ENCODE data around the gene NDUFB4.
A peak's percentile ranks its signal among the peaks of the same experiment; 100 is the strongest.
"Not testable (repeated sequence)": the region's sequence is repeated elsewhere in the genome, so short reads cannot be mapped to it uniquely, and the experiment has no call there.

The NDUFB4 gene

DNA sequence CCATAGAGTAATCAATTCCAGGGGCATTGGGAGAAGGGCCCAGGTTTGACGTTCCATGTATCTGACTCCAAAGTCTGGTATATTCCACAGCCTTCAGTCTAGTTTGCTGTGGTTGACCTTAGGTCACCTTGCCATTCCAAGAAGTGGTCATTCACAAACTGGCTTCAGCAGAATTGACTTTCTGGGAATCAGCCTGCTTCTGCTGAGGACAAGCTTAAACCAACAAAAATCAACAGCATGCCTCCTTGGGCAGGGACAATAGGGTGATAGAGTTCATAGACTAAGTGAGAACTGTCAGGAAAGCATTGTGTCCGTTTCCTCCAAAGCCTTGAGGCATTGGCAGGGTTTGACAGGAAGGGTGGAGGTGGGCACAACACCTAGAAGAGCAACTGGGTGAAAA lies 24.1 kb upstream of the NDUFB4 start:
- DNase-seq = no peak

DNA sequence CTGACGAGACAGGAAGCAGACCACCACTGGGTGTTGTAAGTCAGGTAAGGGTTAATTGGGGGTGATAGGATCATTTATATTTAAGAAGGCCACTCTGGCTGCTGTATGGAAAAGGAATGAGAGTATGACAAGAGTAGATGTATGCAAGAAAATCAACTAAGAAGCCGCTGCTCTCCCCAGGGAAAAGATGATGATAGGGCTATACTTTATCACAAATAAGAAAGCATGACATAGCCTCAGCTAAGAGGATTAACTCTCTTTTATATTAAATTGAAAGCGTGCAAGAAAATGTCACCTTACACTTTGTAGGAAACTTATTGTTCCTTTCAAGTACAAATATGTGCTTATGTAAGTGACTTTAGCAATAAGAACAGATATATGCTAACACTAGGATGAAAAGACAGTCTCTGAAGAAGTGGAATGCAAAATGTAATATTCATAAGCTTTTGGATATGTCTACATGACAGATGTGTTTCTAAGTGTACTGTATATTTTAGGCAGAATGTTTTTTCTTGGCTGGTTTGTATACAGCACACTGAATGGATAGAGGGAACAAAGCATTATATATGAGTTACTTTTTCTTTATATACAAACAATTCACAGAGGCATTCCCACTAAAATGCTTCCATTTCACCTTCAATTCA lies 8.7 kb upstream of the NDUFB4 start:
- DNase-seq = no peak

DNA sequence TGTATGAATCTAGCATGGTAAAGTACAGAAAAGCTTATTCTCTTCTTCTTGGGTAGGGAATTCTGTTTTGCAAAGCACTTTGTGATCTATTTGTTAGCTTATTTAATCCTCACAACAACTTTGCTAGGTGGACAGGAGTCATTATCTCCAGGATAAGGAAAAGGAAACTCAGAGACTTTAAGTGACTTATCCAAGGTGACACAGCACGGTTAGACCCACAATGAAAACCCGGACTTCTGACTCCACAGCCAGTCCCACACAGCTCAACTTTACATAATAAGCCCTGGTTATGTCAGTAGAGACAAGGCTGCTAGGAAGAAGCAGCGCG lies 384 bp upstream of the NDUFB4 start:
- no peak for DNase-seq

DNA sequence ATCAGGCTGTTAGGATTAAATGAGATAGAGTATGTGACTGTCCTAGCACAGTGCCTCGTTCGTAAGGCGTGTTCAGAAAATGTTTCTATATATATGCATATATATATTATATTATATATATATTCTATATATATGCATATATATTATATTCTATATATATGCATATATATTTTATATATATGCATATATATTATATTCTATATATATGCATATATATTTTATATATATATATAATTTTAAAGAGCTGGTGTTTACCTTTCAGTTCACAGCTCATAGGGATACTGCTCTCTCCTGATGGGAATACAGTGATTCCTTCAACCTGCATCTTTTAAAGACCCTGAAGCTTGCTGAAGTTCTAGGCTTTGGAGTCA lies 702 bp downstream of the NDUFB4 start:
- DNase-seq = no peak

DNA sequence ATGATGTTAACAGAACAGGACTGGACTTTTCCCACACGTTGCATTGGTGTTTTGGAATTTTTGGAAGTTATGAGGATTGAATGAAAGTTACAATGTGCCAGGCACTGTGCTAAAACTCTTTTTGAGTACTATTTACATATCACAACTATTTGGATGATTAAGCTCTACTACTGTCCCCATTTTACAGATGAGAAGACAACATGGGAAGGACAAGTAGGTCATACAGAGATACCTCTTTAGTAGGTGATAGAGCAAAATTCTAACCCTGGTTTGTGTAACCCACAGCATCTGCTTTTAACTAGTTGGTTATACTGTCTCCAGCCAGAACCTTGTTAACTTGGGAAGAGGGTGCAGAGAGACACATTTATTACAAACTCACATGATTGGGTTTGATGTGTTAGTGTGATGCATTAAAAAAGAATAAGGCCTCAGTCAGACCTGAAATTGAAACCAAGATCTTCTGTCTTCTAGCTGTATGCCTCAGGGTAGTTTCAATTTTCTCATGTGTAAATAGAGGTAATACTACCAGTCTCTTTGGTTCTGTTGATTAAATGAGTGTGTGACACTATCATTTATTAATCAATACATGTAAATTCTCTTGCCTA lies 1.4 kb downstream of the NDUFB4 start:
- no peak for DNase-seq

DNA sequence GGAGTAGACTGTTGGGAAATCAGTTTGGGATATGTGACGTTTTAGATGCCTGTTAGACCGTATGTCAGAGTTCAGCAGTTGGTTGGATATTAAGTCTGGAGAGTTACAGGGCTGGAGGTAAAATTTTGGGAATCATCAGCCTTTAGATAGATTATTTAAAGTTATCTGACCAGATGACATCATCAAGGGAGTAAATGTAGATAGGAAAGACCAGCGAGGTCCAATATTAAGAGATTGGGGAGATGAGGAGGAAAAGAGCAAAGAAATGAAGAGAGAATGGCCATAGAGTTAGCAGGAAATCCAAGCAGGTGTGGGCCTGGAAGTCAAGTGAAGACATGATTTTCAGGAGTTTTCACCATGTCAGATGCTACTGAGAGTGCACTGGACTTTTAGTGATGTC lies 3.1 kb downstream of the NDUFB4 start:
- DNase-seq = no peak

DNA sequence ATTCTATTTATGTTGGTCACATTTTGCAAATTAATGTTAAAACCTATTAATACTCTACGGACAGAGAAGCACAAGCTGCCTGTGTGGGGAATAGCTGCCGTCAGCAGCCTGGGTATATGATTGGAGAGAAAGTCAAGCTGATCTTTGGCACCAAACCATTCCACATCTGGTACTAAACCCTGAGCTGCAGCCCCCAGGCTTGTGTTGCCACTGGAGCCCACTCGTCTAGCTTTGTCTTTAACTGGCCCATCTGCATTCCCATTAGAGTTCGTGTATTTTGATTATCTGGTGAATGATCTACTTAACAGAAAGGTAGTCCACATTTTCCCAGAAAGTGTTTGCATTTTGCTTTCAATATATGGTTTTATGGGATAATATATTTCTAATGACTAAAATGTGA lies 5.4 kb downstream of the NDUFB4 start:
- DNase-seq = no peak

DNA sequence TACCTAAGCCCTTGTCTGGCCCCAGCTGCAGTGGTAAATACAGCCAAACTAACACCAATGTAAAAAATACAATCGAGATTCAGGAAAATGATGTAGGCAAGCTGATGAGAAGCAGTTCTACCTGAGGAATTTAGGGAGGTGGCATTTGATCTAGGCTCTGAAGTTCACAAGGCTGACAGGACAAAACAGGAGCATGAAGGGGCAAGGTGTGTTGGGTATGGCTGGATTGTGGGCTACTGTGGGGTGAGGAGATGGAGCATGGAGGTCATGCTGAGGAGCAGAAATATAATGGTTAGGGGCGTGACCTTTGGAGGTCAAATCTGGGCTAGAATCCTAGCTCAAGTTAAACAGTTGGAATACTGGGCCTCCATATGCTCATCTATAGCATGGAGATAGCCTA lies 6.5 kb downstream of the NDUFB4 start:
- DNase-seq = no peak

DNA sequence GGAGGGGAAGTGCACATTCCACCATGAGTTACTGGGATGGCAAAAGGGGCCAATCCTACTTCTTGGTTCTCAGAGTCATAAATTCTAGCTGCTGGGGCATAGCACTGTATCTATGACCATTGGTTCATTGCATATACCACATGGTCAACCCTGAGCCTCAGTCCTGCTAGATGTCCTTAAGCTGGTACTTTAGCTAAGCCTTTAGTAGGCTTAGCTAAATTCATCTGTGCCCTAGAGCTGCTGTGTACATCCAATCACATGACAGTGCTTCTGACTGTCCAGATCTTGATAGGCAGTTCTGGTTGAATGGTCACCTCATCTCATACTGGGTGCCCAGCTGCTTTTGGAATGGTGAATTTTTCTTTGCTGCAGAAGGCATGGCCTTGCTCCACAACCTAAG lies 8.2 kb downstream of the NDUFB4 start:
- DNase-seq = no peak

DNA sequence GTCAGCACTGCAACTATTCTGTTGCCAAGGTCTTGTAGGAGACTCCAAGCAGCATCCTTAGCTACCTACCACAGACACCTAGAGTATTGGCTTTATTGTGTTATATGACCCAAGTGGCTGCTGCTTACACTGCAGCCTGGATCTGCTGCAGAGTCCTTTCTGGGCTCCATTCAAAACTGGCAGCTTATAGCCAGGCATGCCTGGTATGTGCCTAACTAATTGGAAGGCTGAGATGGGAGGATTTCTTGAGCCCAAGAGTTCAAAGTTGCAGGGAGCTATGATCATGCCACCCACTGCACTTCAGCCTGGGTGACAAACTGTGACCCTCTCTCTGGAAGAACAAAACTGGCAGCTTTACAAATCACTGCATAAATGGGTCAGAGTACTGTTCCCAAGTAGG lies 8.6 kb downstream of the NDUFB4 start:
- no peak for DNase-seq

DNA sequence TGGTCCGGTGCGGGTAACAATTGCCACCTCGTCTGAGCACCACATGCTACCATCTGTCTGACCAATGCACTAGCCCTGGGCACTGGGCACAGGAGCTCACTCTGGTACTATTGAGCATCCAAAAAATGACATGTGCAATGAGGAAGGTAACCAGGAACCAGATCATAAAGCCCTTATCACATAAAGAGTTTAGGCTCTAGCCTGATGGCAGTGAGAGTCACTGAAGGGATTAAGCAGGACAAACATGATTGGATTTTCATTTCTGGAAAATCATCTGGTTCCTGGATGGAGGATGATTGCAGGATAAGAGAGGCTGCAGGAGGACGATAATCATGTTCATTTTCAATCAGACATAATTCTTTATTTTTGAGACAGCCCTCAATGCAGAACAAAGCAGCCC lies 12.4 kb downstream of the NDUFB4 start:
- no peak for DNase-seq

DNA sequence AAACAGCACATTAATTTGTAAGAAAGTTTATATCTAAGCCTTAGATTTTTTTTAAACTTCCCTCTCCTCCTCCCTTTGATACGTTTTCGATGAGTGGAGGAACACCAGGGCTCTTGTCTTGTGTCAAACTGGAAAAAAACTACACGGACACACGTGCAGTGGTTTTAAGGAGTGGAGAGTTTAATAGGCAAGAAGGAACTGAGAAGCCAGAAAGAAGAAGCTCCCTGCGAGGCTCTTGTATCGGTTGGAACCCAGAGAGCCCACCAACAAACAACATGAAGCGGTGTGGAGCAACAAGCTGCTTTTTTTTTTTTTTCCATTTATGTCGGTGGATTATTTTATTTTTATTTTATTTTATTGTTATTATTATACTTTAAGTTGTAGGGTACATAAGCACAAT lies 18.6 kb downstream of the NDUFB4 start:
- no peak for DNase-seq

DNA sequence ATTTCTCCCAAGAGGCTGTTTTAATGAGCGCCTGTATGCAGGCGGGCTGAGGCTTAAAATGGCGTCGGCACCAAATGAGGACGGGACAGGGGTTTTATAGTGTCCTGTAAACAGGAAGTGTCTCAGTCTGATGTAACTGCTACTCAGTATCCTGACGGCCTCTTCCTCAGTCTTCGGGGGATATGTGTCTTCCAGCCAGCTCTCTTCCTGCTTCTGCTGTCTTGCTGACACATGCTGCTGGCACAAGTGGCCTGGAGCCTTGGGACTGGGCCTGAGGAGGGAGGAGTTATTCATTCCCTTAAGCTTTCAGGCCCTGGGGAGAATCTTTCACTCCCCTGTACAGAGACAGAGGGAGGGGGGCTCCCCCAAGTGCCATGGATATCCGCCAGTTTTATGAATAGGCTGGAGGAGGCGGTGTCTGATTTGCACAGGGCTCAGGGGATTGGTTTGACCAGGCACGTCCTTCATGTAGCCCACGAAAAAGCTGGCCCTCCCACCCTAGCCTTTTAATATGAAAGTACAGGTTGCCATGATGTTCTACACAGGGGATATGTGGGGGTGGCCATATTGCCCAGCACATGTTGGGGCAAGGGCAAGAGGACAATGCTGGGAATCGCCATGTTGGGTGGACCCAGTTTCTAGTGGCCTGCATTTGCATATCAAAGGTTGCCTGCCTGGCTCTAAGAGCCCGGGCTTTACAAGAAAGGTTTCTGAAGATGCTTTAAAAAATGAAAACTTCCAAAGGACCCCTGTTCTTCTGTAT lies 19.9 kb downstream of the NDUFB4 start:
- no peak for DNase-seq

DNA sequence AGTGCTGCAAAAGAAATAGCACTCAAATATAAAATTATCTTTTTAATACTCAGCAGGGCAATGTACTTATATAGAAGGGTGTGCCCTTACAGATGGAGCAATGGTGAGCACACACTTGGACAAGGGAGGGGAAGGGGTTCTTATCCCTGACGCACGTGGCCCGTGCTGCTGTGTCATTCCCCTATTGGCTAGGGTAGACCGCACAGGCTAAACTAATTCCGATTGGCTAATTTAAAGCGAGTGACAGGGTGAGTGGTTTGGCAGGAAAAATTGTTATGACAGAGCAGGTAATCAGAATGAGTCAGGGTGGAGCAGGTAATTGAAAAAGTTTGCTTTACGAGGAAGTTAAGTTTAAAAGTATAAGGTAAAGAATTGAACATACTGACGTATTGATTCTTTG lies 20.6 kb downstream of the NDUFB4 start:
- not testable (repeated sequence) for DNase-seq

DNA sequence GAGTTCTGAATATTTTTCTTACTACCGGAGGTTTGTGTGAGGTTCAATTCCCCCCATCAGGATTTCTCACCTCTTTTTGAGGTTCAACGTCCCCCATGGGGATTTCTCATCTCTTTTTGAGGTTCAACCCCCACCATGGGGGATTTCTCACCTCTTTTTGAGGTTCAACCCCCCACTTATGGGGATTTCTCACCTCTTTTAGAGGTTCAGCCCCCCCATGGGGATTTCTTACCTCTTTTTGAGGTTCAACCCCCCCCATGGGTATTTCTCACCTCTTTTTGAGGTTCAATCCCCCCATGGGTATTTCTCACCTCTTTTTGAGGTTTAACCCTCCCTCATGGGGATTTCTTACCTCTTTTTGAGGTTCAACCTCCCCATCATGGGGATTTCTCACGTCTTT lies 26.3 kb downstream of the NDUFB4 start:
- DNase-seq = no peak

DNA sequence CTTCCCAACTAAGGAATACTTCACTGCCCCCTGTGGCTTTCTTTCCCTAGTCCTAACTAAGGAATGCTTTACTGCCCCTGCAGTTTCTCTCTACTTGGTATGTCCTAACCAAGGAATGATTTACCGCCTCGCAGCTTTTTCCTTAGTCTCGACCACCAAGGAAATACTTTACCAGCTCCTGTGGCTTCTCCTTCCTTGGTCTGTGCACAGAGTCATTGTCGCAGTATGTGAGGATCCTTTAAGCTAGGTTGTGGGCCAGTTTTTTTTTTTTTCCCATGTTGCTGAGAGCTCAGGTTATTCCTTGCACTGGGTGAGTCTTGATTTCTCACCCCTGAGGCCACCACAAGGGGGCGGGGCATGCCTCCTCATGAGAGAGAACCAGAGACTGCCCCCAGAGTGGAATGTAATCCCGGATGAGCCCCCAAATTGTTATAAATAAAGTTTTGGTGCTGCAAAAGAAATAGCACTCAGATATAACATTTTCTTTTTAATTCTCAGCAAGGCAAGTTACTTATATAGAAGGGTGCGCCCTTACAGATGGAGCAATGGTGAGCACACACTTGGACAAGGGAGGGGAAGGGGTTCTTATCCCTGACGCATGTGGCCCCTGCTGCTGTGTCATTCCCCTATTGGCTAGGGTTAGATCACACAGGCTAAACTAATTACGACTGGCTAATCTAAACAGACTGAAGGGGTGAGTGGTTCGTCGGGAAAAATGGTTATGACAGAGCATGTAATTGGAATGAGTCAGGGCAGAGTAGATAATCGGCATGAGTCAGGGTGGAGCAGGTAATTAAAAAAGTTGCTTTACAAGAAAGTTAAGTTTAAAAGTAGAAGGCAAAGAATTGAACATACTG lies 27.0 kb downstream of the NDUFB4 start:
- peak in 1 of 2 experiments; percentile 8 for DNase-seq

DNA sequence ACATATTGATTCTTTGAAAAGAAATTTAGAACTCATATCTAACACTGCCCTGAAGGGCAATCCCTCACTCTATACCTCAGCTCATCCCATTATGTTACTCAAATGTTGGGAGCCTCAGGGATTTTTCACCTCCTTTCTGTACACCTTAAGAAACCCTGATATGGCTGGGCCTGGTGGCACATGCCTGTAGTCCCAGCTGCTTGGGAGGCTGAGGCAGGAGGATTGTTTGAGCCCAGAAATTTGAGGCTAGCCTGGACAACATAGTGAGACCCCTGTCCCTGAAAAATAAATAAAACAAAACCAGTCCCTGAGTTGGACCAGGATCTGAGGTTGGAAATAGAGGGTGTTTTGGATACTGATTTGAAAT lies 27.6 kb downstream of the NDUFB4 start:
- no peak for DNase-seq

DNA sequence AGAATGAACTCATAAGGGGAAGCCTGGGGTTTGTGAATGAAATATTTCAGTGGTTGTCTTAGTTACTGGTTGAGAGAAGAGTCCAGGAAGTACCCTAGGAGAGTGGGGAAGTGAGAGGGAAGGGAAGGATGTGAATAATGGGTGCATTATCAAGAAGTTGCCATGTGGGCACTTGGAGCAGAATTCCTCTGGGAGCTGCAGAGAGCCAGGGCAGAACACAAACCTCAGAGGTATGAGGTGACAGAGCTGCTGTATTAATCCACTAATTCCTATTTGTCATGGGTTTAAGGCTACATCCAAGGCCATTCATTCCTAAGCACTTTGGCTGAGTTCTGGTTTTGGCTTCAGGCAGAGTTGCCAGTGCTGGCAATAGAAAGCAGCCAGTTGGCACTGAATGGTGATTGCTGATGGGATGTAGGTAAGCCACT lies 29.0 kb downstream of the NDUFB4 start:
- DNase-seq = no peak

DNA sequence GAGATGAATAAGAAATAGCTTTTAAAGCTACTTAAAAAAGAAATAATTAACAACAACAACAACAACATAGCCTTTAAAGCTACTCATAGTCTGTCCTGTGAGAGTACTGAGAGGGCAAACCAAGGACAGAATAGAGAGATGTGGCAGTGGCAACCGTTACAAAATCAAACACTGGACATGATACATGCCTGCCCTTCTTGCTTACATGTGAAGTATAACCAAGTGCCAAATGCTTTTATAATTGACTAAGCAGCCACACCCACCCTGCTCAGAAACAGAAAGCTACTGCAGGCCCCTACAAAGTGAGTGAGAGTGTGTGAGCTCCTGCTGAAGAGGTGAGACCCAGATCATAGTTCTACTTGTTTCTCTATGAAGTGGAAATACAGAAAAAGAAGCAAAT lies 38.4 kb downstream of the NDUFB4 start:
- no peak for DNase-seq

DNA sequence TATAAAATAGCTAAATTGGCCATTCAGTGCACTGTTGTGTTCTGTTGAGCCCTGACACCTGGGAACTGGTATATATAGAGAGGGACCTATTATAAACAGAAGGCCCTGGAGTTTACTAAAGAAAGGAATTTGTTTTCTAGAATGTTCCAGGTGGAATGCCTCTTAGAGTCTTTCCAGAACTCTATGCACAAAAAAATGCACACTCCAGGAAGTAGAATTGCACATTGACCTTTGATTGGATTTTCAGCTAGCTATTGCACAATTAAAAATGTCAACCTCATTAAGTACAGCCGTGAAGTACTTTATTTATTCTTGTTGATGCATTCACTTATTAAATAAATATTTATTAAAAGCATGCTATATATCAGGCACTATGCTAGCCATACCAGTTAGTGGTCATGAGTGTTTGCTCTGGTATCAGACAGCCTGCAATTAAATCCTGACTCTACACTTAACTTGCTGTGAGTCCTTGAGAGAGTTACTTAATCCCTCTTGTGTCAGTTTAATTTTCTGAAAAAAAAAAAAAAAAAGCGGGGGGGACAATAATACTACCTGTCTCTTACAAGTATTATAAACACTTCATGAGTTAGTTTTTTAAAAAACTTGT lies 40.8 kb downstream of the NDUFB4 start:
- DNase-seq = no peak

DNA sequence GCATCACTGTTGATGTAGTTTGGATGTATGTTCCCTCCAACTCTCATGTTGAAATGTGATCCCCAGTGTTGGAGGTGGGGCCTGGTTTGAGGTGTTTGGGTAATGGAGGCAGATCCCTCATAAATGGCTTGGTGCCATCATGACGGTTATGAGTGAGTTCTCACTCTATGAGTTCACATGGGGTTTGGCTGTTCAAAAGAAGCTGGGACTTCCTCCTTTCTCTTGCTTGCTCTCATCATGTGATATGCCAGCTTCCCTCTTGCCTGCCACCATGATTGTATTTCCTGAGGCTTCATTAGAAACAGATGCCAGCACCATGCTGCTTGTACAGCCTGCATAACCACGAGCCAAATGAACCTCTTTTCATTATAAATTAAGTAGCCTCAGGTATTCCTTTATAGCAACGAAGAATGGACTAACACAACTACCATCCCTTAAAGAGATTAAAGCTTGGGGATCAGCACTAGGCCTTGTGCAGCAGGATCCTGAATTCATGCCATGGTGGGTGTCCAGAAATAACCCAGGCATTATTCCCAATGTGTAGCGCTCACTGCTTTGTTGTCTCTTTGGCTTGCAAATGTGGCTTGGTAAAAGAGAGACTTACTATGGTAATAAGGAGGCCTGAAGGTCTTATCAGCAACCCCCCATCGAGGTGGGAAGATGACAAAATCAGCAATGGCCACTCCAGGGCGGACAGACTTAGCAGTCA lies 41.9 kb downstream of the NDUFB4 start:
- DNase-seq = no peak

DNA sequence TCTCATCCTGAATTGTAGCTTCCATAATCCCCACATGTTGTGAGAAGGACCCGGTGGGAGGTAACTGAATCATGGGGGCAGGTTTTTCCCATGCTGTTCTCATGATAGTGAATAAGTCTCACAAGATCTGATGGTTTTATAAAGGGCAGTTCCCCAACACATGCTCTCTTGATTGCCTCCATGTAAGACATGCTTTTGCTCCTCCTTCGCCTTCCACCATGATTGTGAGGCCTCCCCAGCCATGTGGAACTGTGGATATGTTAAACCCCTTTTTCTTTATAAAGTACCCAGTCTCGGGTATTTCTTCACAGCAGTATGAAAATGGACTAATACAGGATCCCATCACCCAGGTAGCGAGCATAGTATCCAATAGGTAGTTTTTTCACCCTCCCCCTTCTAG lies 42.7 kb downstream of the NDUFB4 start:
- not testable (repeated sequence) for DNase-seq

DNA sequence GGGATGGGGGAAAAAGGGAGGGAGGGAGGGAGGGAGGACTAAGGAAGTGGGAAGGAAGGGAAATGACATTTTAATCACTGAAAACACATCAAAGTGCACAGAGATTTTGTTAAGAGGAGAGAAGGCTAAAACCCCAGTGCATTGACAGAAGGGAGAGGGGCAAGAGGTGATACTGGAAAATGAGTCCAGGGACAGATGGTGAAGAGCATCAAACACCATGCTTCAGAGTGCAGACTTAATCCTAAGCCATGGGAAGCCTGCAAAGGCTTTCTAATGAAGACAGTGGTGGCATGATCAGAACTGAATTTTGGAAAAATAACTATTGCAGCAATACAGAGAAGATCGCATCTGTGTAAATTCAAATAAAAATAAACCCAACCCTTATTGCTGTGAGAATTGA lies 44.1 kb downstream of the NDUFB4 start:
- DNase-seq = no peak
